Gastroesophageal sphincter (tissue), 3 donors: ENCODE data around the gene CACNG3.

Experiments used
- EP300 ChIP-seq: sonication (generic); formaldehyde crosslinking; IDR thresholded peaks from one replicate; pipeline ENCODE4 v1.6.1; 2017; ENCODE audit warnings: antibody characterized with exemption, mild to moderate bottlenecking
- TF ChIP-seq, protein P1 (sequence below), 4 experiments: fragments of 200-600 bp in 2 of 4; fragments of 450-650 bp in 2 of 4; sonication (generic) in 1 of 4; IDR thresholded peaks; one replicate each; pipeline ENCODE4 v1.5.1; 2017 to 2019; ENCODE audit warnings: antibody characterized with exemption in 4 of 4, mild to moderate bottlenecking in 2 of 4, moderate library complexity in 2 of 4

GRCh38 chr16:24272379-24272778, 16.2 kb downstream of the CACNG3 start:
- TF ChIP-seq EP300 = no peak
- TF ChIP-seq, protein P1, sequence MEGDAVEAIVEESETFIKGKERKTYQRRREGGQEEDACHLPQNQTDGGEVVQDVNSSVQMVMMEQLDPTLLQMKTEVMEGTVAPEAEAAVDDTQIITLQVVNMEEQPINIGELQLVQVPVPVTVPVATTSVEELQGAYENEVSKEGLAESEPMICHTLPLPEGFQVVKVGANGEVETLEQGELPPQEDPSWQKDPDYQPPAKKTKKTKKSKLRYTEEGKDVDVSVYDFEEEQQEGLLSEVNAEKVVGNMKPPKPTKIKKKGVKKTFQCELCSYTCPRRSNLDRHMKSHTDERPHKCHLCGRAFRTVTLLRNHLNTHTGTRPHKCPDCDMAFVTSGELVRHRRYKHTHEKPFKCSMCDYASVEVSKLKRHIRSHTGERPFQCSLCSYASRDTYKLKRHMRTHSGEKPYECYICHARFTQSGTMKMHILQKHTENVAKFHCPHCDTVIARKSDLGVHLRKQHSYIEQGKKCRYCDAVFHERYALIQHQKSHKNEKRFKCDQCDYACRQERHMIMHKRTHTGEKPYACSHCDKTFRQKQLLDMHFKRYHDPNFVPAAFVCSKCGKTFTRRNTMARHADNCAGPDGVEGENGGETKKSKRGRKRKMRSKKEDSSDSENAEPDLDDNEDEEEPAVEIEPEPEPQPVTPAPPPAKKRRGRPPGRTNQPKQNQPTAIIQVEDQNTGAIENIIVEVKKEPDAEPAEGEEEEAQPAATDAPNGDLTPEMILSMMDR (IDR thresholded peaks at IDR 0.05) = no peak
